Bronchial epithelial cell (primary cell): ENCODE data around the gene OPA3. TPM values are rescaled to one million over a fixed set of nuclear protein-coding genes. Genes with fewer than 3 reads are reported as not detected.

Source experiments
- DNase-seq: peaks from one replicate; pipeline ENCODE4 v3.0.0-alpha.2; 2010; ENCODE audit warnings: low read depth
- FAIRE-seq: peaks from 2 replicates; lab custom pipeline; 2011; peaks lifted over from hg19 to GRCh38; lab: Jason Lieb, UNC
- H3K27me3 ChIP-seq: 2 replicates; pipeline ENCODE4 v1.5.1; 2011; ENCODE audit warnings: low read length; ENCODE audit not compliant: control insufficient read depth, insufficient read depth
- H3K36me3 ChIP-seq: 2 replicates; pipeline ENCODE4 v1.5.1; 2011; ENCODE audit warnings: low read length; ENCODE audit not compliant: control insufficient read depth, insufficient read depth
- H3K4me3 ChIP-seq: 2 replicates; pipeline ENCODE4 v1.5.1; 2011; ENCODE audit warnings: mild to moderate bottlenecking, low read depth, low read length, control low read depth
- CTCF ChIP-seq: IDR thresholded peaks from 2 replicates; pipeline ENCODE4 v1.5.1; 2011; ENCODE audit warnings: mild to moderate bottlenecking, moderate library complexity, low read length, control low read depth, inconsistent platforms; ENCODE audit not compliant: insufficient read depth, severe bottlenecking
- total RNA-seq: library from RNA; depleted of rRNA; stranded (reverse); fragments of >200 nt; gene quantifications from 2 replicates; pipeline ENCODE4 v1.2.1, GENCODE V29; 2014

The OPA3 gene
- total RNA-seq, 1 donor from 2014 or later = 5.3 TPM

- no peak for FAIRE-seq
Measured at GRCh38 chr19:45518469-45518826, 66.2 kb downstream of the OPA3 start.

GRCh38 chr19:45517641-45518468 is 66.7 kb downstream of the OPA3 start:
- Histone ChIP-seq H3K36me3 (peaks cover 31% of the 10 kb centered on the region), H3K27me3 (no peaks in the 10 kb centered on the region), H3K4me3 (no peak overlapping the region)
- TF ChIP-seq CTCF = no peak
- FAIRE-seq (no peak), DNase-seq (no peak)

More at GRCh38 chr19:45518469-45518826, 66.2 kb downstream of the OPA3 start:
- Histone ChIP-seq H3K36me3 (peaks cover 29% of the 10 kb centered on the region), H3K27me3 (no peaks in the 10 kb centered on the region), H3K4me3 (no peak overlapping the region)
- TF ChIP-seq CTCF = no peak
- DNase-seq = no peak

GRCh38 chr19:45517238-45517637 is 67.4 kb downstream of the OPA3 start:
- peaks cover 27% of the 10 kb centered on the region for H3K36me3 ChIP-seq
- DNase-seq = no peak
- no peak overlapping the region for H3K4me3 ChIP-seq
- FAIRE-seq = no peak
- no peaks in the 10 kb centered on the region for H3K27me3 ChIP-seq
- no peak for TF ChIP-seq CTCF

- TF ChIP-seq CTCF = no peak
- no peak overlapping the region for H3K4me3 ChIP-seq
- peaks cover 23% of the 10 kb centered on the region for H3K36me3 ChIP-seq
- no peaks in the 10 kb centered on the region for H3K27me3 ChIP-seq
- FAIRE-seq (no peak), DNase-seq (no peak)
Measured at GRCh38 chr19:45515807-45516401, 68.7 kb downstream of the OPA3 start.

GRCh38 chr19:45515081-45515624 is 69.4 kb downstream of the OPA3 start:
- DNase-seq = no peak
- Histone ChIP-seq H3K4me3 (no peak overlapping the region), H3K27me3 (no peaks in the 10 kb centered on the region), H3K36me3 (peaks cover 19% of the 10 kb centered on the region)
- FAIRE-seq = no peak
- TF ChIP-seq CTCF = no peak
